Cerebellar cortex (tissue), 1 donor: Measurements from ENCODE around the gene ADAMTSL1.

Experiments used
- DNase-seq: peaks from one replicate; pipeline ENCODE4 v3.0.0-alpha.2; 2015; ENCODE audit warnings: low spot score

Gene ADAMTSL1

DNA sequence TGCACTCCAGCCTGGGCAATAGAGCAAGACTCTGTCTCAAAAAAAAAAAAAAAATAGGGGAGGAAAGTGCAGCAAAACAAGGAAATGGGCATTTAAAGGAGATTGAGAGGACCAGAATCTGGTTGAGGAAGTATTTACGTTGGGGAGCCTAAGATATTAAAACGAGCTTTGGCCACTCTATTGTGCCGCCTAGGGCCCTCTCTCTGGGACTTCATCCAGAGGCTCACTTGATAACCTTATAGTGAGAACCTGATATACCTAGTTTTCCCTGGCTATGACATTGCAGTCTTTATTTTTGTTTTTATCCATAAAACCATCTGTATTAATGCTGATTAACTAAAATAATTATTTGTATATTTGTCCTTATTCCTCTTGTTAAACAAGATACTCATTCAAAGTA, 345.5 kb downstream of the ADAMTSL1 start:
- no peak for DNase-seq

DNA sequence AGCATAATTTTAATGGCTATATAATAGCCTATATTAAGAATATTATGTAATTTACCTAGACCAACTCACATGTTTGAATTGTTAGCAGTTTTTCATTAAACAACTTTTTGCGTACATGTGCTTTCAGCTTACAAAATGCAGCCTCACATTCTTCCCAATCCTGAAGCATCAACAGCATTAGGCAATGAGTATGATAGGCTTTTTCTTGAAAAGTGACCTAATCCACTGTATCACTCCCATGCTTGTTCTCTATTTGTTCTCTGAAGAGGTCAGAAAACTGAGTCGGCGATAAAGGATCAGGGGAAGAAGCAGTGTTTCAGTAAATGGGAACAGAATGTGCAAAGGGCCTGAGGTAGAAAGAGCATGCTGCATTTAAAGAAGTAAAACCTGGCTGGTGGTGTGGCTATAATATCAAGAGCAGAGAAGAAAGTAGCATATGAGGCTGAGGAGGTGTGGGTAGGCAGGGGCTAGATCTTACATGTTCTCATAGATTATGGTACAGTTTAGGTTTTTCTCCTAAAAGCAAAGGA, 346.7 kb downstream of the ADAMTSL1 start:
- DNase-seq: no peak

DNA sequence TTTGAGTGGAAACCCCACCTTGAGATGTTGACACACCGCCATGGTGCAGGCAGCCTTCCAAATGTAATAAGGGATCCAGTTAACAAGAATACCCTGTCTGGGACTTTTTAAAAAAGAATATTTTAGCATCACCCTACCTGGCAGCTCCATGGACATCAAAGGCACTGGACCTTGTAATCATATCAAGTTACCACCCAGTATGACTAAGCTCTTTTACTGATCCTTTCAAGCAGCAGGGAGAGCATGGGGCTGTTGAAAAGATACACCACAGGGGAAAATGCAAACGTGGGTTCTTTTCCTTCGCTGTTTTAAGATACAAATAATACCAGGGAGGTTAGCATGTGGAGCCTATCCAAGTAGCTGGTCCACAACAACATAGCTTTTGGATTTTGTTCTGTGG, 347.8 kb downstream of the ADAMTSL1 start:
- DNase-seq: no peak

DNA sequence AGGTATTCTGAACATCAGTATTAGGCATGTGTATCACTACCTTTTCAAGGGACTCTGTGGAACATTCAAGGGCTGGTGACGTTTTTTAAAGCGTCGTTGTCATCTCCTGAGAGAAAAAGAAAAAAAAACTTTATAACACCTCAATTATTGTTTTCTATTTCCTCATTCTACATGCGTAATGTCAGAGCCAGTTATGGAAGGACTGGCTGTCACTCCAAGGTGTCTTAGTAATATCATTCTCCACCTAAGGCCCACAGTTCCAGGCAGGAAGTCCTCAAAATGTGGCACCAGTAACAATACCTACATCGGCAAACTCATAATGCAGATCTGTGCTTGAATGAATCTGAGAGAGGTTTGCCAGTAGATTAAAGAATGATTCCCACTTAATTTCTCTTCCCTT, 348.9 kb downstream of the ADAMTSL1 start:
- no peak for DNase-seq

DNA sequence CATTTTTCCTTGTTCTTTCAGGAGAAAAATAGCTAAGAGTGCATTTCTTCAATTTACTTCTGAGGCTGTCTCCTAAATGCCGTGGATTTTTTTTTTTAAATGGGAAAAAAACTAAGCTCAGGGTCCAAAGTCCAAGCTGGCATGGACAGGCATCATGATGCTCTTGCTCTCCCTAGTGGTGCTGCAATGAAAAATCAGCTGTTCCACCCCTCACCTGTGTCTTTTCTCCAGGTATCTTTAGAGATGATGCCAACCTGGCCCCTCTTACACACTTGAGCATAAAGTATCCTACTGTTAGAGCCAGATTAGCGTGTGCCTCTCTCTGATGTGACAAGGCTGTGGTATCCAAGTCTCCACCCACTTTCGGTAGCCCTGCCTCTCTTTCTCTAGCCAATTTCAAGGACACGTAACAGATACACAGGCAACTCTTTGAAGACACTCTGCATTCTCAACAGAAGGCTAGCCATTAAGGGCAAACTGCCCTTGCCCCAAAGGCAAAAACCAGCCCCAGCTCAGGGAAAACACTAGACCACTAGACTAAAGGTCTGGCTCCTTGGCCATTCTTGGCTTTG, 350.2 kb downstream of the ADAMTSL1 start:
- DNase-seq: peak; percentile 5

DNA sequence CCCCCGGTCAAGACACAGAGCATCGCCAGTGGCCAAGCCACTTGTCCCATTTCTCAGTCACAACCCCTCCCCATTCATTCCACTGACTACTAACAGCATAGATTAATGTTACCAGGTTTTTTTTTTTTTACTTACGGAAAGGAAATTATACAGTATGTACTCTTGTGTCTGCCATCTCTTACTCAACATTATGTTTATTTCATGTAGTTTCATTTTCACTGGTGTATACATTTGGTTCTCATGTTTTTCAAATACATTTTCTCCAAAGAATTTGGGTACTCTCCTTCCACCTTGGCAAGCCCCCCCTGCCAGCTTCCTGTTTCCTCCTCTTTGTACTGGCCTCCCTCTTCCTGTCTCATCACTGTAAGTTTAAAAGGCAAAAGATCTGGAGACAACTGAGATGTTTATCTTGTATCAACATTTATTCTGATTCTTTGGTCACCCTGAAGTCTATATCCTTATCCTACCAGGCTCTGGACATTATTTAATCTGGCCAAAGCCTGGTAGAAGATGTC, 351.8 kb downstream of the ADAMTSL1 start:
- DNase-seq: no peak

DNA sequence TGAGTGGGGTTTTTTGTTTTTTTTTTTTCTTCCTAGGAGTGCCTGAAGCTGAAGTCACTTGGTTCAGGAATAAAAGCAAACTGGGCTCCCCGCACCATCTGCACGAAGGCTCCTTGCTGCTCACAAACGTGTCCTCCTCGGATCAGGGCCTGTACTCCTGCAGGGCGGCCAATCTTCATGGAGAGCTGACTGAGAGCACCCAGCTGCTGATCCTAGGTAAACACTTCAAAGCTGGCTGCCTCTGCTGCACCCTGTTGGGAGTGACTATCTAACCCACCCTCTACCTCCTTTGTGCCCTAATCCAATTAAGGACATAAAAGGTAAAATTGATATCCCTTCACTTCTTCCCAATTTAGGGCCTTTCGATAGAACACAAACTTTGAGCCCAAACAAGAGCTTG, 352.3 kb downstream of the ADAMTSL1 start:
- no peak for DNase-seq

DNA sequence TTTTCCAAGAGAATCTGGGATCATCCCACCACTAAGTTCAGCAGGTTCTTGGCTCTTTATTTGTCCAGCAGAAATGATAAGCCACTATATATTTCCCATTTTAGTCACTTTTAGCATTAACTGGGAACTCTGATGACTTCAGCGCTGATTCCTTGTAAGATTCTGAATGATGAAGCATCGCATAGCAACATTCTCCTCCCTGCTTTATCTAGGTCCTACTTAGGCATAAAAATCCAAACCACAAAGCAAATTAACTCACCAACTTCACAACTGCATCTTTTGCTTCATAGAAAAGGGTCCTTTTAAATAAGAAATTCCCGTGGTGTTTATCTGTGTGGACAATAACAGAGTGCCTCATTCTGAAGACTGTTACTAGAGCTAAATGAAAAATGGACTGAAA, 355.1 kb downstream of the ADAMTSL1 start:
- no peak for DNase-seq

DNA sequence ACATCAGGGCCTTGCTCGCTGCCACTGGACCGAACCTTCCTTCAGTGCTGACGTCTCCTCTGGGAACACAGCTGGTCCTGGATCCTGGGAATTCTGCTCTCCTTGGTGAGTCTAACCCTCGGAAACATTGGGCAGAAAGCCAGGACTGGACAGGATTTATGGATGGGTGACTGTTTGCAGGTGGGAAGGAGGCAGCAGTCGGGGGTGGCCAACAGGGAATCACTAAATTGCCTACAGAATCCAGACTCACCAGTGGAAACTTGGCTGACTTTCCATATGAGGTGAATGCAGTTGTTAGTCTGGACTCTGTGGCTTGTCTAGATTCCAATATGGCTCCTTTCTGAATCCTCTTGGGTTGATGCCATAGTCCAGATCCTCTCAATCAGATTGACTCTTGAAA, 355.9 kb downstream of the ADAMTSL1 start:
- DNase-seq: no peak

DNA sequence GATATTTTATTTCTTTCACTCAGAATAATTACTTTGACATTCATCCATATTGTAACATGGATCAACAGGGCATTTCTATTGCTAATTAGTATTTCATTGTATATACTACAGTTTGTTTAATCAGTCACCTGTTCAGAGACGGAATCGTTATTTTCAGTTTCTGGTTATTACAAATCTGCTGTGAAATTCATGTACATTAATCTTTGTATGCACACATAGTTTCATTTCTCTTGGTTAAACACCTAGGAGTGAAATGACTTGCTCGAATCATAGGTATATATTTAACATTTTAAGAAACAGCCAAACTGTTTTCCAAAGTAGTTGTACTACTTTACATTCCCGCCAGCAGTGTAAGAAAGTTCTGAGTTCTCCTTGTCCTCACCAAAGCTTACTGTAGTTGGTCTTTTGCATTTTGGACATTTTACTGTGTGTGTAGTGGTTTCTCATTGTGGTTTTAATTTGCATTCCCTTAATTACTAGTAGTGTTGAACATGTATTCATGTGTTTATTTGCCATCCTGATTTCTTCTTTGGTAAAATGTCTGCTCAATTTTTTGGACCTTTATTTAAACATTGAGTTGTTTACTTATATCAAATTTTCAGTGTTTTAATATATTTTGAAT, 360.9 kb downstream of the ADAMTSL1 start:
- DNase-seq: no peak

DNA sequence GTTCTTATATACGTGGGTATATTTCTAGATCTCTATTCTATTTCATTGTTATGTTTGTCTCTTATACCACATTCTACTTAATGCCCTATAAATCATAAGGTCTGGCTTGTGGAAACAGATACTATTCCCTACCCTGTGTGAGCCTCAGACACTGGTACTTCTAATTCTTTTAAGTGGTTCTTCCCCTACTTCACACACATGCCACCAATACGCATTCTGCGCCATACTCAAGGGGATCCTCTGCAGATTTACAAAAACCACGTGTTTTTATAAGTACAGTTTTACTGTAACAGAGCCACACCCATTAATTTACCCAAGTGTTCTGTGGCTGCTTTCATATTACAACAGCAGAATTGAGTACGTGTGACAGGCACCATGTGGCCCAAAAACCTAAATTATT, 363.4 kb downstream of the ADAMTSL1 start:
- DNase-seq: no peak

DNA sequence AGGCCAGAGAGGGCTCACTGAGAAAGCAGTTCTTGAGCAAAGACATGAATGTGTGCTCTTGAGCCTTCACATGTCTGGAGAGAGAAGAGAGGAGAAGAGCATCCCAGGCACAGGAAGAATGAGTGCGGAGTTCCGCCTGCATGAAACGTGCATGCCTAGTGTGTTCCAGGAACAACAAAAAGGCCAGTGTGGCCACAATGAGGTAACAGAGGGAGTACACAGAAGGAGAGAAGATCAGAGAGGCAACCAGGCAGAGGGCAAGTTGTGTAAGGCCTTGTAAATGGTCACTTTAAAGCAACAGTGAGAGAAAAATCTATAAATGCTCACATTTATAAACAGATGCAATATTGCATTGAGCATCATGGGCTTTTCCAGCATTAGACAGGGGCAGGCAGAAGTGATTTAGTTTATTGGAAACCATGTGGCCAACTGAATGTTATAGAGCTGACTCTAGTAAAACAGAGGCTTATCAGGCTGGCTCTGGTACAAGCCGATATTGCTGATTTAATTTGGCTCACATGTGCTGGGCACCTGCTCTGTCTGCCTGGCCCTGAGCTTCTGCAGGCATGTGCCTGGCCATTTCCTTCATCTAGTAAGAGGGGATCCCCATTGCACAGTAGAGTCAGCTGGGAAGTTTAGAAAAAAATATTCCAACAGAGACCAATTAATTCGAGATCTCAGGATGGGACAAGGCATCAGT, 373.8 kb downstream of the ADAMTSL1 start:
- no peak for DNase-seq

DNA sequence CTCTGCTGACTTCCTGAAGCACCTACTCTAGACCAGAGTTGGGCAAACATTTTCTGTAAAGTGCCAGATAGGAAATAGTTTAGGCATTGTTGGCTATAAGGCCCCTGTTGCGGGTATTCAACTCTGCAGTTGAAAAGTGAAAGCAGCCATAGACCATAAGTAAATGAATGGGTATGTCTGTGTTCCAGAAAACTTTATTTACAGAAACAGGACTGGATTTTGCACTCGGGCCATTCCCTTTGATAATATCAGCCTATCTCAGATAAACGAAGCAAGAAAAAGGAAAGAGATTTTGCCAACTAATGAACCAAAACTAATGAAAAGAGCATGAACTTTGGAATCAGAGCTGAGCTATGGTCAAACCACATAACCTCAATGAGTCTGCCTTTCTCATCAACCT, 374.7 kb downstream of the ADAMTSL1 start:
- no peak for DNase-seq

DNA sequence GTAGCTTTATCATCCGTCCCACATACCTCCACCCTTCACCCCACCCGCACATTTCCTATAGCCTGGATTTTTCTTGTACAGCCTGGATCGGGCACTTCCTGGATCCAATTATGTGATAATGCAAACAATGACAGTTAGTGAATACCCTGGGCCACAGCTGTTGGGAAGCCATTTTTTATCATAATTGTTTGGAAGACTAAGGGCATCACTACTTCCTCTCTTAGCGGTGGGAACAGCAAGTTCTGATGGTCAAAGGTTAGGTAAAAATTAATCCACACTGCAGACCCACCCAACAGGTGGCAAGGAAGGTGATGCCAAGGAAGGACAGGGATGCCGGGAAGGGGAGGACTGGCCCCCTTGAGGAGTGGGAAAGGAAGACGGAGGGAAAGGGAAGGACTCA, 375.3 kb downstream of the ADAMTSL1 start:
- DNase-seq: no peak

DNA sequence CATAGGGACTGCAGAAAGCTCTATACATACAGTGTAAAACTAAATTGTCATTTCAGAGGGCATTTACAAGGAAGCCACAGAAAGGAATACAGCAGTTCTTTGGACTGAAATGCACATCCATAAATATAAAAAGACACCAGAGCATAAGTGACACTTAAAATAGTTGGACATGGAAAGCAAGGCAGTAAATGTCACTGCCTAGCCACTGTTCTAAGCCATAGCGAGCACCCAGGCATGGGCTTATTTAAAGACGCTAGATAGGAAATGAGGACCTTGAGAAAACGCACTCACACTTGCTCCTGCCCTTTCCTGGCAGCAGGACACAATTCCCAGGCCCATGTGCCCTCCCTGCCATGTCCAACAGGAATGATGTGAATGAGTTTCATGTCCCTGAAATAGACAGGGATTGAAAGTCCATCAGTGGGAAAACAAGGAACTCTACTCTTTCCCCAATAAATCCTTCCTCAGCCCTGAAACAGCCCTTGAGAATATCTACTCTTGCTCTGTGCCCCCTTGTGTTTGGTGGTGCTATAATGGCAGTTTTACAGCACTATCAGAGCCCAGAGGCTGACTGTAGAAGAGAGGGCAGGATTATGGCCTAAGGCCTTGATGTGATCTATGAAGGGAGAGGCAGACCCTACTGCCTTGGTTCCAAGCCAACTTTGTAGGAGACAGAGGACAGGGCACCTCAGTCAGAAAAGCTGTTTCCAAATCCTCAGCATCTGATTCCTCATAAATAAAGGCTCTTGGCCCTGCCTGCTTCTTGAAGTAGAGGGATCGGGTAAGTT, 376.1 kb downstream of the ADAMTSL1 start:
- no peak for DNase-seq

DNA sequence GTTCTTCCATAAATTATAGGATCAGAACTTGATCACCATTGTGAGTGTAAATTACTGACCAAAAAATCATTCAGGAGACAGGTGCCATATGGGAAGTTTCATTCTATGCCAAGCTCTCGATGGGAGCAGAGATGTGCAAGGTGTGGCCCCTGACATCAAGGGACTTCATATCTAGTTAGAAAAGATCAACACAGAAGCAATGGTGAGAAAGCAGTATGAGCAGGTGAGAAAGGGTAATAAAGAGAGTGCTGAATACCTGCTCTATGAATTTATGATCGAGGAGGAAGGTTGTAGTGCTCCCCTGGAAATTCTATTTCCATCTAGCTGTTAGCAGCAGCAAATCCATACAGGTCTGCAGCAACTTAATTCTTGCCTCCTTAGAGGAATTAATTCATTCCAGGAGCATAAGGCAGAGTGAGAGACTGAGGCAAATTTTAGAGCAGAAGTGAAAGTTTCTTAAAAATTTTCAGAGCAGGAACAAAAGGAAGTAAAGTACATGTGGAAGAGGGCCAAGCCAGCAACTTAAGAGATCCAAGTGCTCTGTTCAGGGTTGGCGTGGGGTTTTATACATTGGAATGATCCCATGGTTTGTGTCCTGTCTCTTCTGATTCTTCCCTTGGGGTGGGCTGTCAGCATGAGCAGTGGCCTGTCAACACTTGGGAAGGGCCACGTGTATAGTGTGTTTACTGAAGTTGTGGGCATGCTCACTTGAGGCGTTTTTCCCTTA, 377.3 kb downstream of the ADAMTSL1 start:
- DNase-seq: no peak

DNA sequence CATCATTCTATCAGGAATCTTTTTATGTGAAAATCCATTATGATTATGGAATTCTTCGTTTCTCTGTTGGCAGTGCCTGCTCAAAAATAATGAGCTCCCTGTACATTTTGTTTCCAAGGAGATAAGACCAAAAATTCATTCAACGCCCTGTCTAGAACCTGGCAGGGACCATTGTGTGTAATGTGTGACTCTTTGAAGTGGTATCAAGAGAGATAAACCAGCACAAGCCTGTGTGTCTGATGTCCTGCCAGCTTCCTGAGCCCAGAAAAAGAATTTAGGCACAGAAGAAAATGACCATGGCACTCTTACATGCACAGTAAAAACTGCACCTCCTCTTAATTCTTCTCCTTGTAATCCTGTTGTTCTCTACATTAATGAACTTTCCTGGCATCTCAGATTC, 381.7 kb downstream of the ADAMTSL1 start:
- no peak for DNase-seq

DNA sequence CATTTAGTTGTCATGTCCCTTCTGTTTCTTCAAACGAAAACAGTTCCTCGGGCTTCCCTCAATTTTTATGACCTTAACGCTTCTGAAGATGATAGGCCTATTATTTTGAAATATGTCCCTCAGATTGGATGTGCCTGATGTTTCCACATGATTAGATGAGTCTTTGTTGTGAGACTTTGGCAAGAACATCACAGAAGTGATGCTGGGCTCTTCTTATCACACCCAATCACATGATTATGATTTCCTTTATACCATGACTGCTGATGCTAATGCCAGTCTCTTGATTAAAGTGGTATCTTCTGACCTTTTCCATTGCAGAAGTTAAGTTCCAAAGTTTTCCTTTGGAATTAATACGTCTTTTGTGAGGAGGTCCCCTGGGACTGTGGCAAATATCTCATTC, 383.4 kb downstream of the ADAMTSL1 start:
- DNase-seq: no peak

DNA sequence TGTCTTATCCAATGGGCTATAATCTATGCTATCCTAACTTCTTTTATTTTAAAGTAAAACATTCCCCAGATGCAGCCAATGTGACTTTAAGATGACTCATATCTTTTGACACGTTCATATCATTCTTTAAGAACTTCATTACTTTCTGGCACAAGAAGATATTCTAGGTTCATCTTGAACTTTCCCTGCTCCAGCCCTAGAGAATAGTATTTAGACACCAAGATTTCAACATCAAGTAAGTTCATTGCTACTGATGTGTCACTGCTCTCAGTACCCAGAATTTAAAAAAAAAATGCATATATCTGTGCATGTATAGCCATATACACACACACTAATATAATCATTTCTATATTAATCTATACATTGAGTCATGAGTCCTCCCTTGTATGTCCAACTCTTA, 383.8 kb downstream of the ADAMTSL1 start:
- no peak for DNase-seq

DNA sequence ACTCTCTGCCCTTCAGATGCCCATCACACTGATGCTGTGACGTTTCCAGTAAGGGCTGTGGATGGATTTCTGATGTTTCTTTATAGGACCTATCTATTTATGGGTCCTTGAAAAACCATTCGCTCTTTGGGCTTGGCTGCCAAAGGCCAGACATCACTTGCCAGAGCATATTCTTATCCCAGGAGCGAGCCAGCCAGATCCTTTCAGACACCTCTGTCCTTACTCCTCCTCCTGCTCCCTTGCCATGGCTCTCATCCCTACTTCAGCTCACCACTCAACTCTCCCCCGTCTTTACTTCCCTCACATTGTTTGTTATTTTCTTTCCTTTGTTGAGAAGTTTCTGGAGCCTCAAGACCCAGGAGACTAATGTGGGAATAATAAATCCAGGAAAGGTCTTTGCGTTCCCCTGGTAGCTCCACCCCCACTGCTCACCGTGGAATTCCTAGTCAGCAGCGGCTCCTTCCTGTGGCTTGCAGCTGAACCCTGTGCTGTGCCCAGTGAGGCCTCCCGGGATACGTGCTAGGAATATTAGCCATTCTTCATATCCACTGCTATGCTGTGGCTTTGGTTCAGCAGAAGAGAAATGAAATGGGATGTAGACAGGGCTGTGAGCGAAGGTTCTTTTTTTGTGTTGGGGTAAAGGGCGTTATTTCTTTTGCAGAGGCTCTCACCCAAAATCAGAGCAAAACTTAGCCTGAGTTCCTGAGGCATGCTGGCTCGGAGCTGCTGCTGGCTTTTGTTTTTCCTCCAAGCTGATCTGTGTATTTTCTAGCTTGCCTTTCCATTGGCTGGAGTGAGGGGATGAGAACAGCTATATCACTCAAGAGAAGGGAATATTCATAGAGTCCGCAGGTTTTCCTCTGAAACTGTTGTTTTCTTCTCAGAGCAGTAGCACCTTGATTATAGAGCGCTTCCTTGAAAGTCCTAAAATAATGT, 387.9 kb downstream of the ADAMTSL1 start:
- no peak for DNase-seq

DNA sequence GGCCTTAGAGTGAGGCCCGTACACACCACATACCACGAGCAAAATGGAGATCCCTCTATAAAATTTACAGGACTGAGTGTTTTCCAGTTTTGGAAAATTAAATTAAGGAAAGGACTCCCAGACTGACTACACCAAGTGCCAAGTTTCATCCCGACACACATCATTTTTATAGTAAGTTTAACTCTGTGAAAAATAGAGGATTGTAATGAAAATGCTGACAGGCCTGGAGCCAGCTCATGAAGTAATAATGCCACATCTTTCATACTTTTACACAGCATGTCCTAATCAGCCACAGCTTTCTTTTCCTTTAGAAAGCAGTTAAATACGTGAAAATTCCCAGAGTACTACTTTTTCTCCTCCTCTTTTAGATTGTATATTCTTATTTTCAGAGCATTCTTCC, 389.8 kb downstream of the ADAMTSL1 start:
- no peak for DNase-seq
